Smooth muscle cell of the coronary artery (primary cell): ENCODE data around the gene STK4. TPM values are rescaled to one million over a fixed set of nuclear protein-coding genes. Genes with fewer than 3 reads are reported as not detected.

Source experiments
- total RNA-seq: library from RNA; depleted of rRNA; stranded (reverse); fragments of >200 nt; gene quantifications from 2 replicates; pipeline ENCODE4 v1.2.3, GENCODE V29; 2014; ENCODE audit warnings: low replicate concordance

STK4 gene
- 19.0 TPM in 2 replicates for total RNA-seq

GRCh38 chr20:44966030-44966961 lies at the start of gene STK4:
Gene STK4 (plus strand): TSS chr20:44966512. CDS start chr20:44966569, 57 bp downstream.

GRCh38 chr20:44960103-44960852 lies 6.0 kb upstream of the STK4 start, which contains the start of gene TOMM34:
Gene TOMM34 (minus strand): TSS chr20:44960397. CDS start chr20:44960333, 64 bp downstream.

DNA sequence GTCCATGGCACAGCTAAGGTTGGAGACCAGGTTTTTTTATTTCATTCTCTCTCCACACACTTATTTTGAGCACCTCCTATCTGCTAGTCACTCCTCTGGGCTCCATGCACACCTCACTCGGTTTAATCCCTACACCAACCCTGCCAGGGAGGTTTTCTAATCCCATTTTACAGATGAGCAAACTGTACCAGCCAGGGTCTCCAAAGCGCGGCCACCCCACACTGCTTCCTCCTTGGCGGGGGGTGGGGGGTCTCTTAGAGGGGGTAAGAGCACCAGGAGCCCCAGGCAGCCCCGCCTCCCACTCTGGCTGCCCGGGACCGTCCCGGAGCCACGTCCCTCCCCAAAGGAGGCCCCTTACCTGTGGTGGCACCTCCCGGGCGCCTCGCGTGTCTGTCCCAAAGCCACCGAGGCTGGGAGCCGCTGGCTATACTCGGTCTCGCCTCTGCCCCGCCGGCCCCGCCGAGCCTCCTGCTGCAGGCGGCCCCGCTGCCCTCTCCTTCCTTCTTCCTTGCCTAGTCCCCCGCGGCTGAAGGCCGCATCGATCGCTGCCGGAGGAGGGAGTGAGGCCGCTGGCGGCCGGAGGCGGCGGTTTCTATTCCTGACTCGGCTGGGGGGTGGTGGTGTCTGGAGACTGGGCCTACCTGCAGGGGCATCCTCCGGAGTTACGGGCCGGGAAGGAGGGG lies 134.4 kb downstream of the STK4 start, which contains the start of gene KCNS1:
Gene KCNS1 (minus strand): TSS at position 565 of the 683 bp plus-strand sequence. CDS start 1,891 bp downstream, outside the sequence.

DNA sequence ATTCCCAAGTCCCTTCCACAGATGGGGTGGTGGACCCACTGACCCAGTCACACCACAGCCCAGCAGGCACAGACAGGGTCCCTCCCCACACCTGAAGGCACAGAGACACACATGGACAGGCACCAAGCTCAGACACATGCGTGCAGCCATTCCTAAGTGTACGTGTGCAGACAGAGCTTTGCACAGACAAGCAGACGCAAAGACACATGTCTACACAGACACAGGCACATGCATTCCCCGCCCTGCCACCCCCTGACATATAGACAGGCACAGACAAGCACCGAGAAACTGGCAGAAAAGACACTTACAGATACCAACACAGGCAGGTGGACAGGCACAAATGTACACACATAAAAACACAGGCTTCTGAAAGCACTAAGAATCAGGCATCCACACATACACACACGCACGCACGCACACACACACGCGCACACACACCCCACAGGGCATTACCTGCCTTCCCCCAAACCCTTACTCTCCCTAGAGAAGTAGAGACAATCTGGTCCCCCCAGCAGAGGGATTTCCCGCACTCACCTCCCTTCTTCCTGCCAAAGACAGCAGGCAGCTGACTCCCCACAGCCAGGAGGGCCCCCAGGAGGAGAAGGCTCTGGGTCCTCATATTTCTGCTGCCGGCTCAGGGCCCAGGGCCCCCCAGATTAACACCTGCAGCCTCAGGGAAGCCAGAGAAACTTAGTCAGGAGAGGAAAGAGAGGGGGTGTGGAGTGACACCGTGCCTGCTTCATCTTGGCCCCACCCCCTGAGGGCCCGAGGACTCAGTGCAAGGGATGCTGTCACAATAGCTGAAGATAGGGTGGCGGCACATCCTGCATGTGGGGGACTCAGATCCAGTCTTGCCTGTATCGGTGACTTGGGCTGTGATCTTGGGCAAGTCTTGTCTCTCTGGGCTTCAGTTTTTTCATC lies 148.4 kb downstream of the STK4 start, which contains the start of gene WFDC5:
Gene WFDC5 (minus strand): TSS at position 710 of the 921 bp plus-strand sequence. CDS start 91 bp downstream, at position 619.

GRCh38 chr20:45124365-45124764 lies 158.1 kb downstream of the STK4 start, which contains the start of gene WFDC12:
Gene WFDC12 (minus strand): TSS chr20:45124465. CDS start chr20:45124447, 18 bp downstream.

Other genes starting within 250 kb of the STK4 start
- 1.1 and 14.9 TPM in 2 replicates for gene KCNK15, start 220.6 kb upstream of the STK4 start, total RNA-seq
- 0.53 and 0.59 TPM in 2 replicates for gene RIMS4, start 156.0 kb upstream of the STK4 start, total RNA-seq
- gene YWHAB, start 80.8 kb upstream of the STK4 start, total RNA-seq: 46.0 and 80.0 TPM in 2 replicates
- gene PABPC1L, start 56.5 kb upstream of the STK4 start, total RNA-seq: 4.4 and 6.4 TPM in 2 replicates
- gene TOMM34, start 6.1 kb upstream of the STK4 start, total RNA-seq: 5.7 and 18.4 TPM in 2 replicates
- 0.23 and 0.70 TPM in 2 replicates for gene KCNS1, start 134.6 kb downstream of the STK4 start, total RNA-seq
- not detected in 2 replicates for gene WFDC5, start 148.7 kb downstream of the STK4 start, total RNA-seq
- gene WFDC12, start 158.0 kb downstream of the STK4 start, total RNA-seq: not detected in 2 replicates
- gene PI3, start 208.4 kb downstream of the STK4 start, total RNA-seq: not detected in 2 replicates
- gene SEMG1, start 240.5 kb downstream of the STK4 start, total RNA-seq: not detected in 2 replicates